ENCODE measurements around the gene THRA. TPM values are rescaled to one million over a fixed set of nuclear protein-coding genes. Genes with fewer than 3 reads are reported as not detected.

Gene THRA
- total RNA-seq, 1 donor from 2014 or later = 17.6 TPM

- TF ChIP-seq, protein P1, sequence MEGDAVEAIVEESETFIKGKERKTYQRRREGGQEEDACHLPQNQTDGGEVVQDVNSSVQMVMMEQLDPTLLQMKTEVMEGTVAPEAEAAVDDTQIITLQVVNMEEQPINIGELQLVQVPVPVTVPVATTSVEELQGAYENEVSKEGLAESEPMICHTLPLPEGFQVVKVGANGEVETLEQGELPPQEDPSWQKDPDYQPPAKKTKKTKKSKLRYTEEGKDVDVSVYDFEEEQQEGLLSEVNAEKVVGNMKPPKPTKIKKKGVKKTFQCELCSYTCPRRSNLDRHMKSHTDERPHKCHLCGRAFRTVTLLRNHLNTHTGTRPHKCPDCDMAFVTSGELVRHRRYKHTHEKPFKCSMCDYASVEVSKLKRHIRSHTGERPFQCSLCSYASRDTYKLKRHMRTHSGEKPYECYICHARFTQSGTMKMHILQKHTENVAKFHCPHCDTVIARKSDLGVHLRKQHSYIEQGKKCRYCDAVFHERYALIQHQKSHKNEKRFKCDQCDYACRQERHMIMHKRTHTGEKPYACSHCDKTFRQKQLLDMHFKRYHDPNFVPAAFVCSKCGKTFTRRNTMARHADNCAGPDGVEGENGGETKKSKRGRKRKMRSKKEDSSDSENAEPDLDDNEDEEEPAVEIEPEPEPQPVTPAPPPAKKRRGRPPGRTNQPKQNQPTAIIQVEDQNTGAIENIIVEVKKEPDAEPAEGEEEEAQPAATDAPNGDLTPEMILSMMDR (IDR thresholded peaks at IDR 0.05; ENCODE audit: partially characterized antibody, unreplicated experiment) = peak; percentile 91
- Mint-ChIP-seq H3K4me1 (ENCODE audit: low read depth, unreplicated experiment) (peaks cover 13% of the 10 kb centered on the region), H3K4me3 (ENCODE audit: unreplicated experiment) (no peak overlapping the region), H3K36me3 (ENCODE audit: unreplicated experiment) (peaks cover 5% of the 10 kb centered on the region), H3K27me3 (ENCODE audit: unreplicated experiment) (peaks cover 7% of the 10 kb centered on the region), H3K9me3 (ENCODE audit: unreplicated experiment) (peaks cover 1% of the 10 kb centered on the region), H3K27ac (ENCODE audit: unreplicated experiment) (no peak overlapping the region)
- DNase-seq = peak; percentile 82
Observed at GRCh38 chr17:40075201-40075941, 12.6 kb downstream of the THRA start.

DNA sequence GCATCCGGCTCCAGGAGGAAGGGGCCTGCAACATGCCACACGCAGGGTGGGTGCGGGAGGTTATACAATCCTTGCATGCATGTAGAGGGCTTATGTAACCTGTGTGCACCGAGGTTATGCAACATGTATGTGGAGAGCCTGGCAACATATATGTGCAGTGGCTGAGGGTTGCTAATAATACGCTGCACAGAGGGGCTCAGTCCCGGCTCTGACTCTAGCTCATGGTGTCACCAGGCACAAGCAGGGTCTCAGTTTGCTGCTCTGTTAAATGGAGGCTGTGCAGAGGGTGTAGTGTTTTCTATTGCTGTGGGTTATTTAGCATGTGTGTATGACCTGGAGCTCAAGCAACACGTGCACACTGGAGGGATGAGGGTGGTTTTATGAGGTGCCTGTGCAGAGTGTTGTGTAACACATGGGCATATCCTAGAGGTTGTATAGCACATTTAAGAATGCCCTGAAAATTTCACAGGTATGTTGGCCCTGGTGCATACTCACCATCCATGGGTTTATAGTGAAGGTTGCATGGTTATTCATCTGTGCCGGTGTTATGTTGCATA, 13.3 kb downstream of the THRA start:
- no peak overlapping the region for H3K27ac Mint-ChIP-seq (ENCODE audit: unreplicated experiment)

DNA sequence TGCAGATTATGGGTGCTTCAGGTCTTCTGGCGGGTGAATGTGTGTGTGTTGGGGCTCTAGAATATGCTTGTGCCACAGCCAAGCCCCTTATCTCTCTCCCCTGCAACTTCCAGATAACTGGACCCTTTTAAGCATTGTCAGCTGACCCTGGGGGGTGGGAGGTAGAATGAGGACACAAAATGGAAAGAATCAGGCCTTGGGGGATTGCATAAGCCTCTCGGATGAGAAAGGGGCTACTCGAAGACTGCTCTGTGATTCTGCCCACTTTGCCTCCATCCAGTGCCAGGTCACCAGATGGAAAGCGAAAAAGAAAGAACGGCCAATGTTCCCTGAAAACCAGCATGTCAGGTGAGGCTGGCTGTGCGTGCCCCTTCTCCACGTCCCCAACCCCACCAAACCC, 13.8 kb downstream of the THRA start:
- Mint-ChIP-seq H3K27me3 (ENCODE audit: unreplicated experiment) (peaks cover 7% of the 10 kb centered on the region), H3K4me3 (ENCODE audit: unreplicated experiment) (no peak overlapping the region), H3K27ac (ENCODE audit: unreplicated experiment) (no peak overlapping the region), H3K36me3 (ENCODE audit: unreplicated experiment) (peaks cover 5% of the 10 kb centered on the region), H3K4me1 (ENCODE audit: low read depth, unreplicated experiment) (peaks cover 12% of the 10 kb centered on the region), H3K9me3 (ENCODE audit: unreplicated experiment) (peaks cover 3% of the 10 kb centered on the region)
- TF ChIP-seq, protein P1 (IDR thresholded peaks at IDR 0.05; ENCODE audit: partially characterized antibody, unreplicated experiment) = no peak
- DNase-seq = no peak

More for the DNA sequence above, 13.3 kb downstream of the THRA start:
- TF ChIP-seq, protein P1 (IDR thresholded peaks at IDR 0.05; ENCODE audit: partially characterized antibody, unreplicated experiment) = no peak
- Mint-ChIP-seq H3K27me3 (ENCODE audit: unreplicated experiment) (peaks cover 7% of the 10 kb centered on the region), H3K4me3 (ENCODE audit: unreplicated experiment) (no peak overlapping the region), H3K36me3 (ENCODE audit: unreplicated experiment) (peaks cover 5% of the 10 kb centered on the region), H3K9me3 (ENCODE audit: unreplicated experiment) (peaks cover 1% of the 10 kb centered on the region), H3K4me1 (ENCODE audit: low read depth, unreplicated experiment) (peaks cover 12% of the 10 kb centered on the region)
- no peak for DNase-seq

DNA sequence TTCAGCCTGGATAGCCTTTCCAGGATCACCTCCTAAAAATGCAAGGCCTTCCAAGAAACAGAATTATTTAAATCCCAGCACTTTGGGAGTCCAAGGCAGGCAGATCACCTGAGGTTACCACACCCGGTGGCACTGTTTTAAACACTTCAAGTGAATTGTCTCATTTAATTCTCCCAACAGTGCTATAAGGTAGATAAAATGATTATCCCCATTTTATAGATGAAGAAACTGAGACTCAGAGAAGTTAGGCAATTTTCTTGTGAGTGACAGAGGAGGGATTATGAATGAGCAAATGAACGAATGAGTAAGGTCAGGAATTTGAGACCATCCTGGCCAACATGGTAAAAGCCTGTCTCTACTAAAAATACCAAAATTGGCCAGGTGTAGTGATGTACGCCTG, 16.8 kb downstream of the THRA start:
- TF ChIP-seq, protein P1 (IDR thresholded peaks at IDR 0.05; ENCODE audit: partially characterized antibody, unreplicated experiment) = no peak
- DNase-seq = no peak
- Mint-ChIP-seq H3K27ac (ENCODE audit: unreplicated experiment) (no peak overlapping the region), H3K4me1 (ENCODE audit: low read depth, unreplicated experiment) (peaks cover 12% of the 10 kb centered on the region), H3K36me3 (ENCODE audit: unreplicated experiment) (peaks cover 5% of the 10 kb centered on the region), H3K9me3 (ENCODE audit: unreplicated experiment) (peaks cover 3% of the 10 kb centered on the region), H3K27me3 (ENCODE audit: unreplicated experiment) (peaks cover 2% of the 10 kb centered on the region), H3K4me3 (ENCODE audit: unreplicated experiment) (no peak overlapping the region)

DNA sequence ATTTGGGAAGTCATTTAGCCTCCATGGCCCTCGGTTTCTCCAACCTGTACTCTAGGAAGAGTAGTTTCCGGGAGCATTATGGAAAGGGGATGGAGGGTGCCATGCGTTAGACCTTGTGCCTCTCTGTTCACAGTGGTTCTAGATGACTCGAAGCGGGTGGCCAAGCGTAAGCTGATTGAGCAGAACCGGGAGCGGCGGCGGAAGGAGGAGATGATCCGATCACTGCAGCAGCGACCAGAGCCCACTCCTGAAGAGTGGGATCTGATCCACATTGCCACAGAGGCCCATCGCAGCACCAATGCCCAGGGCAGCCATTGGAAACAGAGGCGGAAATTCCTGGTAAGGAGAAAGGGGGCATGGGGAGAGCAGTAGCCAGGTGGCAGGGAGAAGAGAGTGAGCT, 21.7 kb downstream of the THRA start:
- Mint-ChIP-seq H3K27me3 (ENCODE audit: unreplicated experiment) (peaks cover 9% of the 10 kb centered on the region), H3K36me3 (ENCODE audit: unreplicated experiment) (peaks cover 4% of the 10 kb centered on the region), H3K9me3 (ENCODE audit: unreplicated experiment) (peaks cover 4% of the 10 kb centered on the region), H3K4me1 (ENCODE audit: low read depth, unreplicated experiment) (peaks cover 5% of the 10 kb centered on the region), H3K27ac (ENCODE audit: unreplicated experiment) (no peak overlapping the region), H3K4me3 (ENCODE audit: unreplicated experiment) (no peak overlapping the region)
- DNase-seq = no peak
- TF ChIP-seq, protein P1 (IDR thresholded peaks at IDR 0.05; ENCODE audit: partially characterized antibody, unreplicated experiment) = no peak

Measured in glutamatergic neuron (in vitro differentiated cells).